Endothelial cell of umbilical vein (primary cell): ENCODE results near the gene FMN1.

Experiments used
- EZH2 ChIP-seq: IDR thresholded peaks from 2 replicates; pipeline ENCODE4 v1.6.1; 2012; ENCODE audit warnings: borderline replicate concordance, low read depth, mild to moderate bottlenecking, moderate library complexity, low read length, inconsistent platforms; ENCODE audit not compliant: severe bottlenecking
- FOS ChIP-seq: IDR thresholded peaks from 2 replicates; pipeline ENCODE4 v1.6.1; 2011; ENCODE audit warnings: mild to moderate bottlenecking, low read length, moderate library complexity, borderline replicate concordance; ENCODE audit not compliant: insufficient read depth
- JUN ChIP-seq: IDR thresholded peaks from 2 replicates; pipeline ENCODE4 v1.6.1; 2011; ENCODE audit warnings: borderline replicate concordance, low read depth; ENCODE audit not compliant: insufficient read length, insufficient read depth
- MYC ChIP-seq: IDR thresholded peaks from one replicate; pipeline ENCODE4 v1.6.1; 2011; ENCODE audit warnings: mild to moderate bottlenecking, low read depth, low read length
- POLR2A ChIP-seq: IDR thresholded peaks from 2 replicates; pipeline ENCODE4 v1.6.1; 2012; ENCODE audit warnings: low read depth, mild to moderate bottlenecking, control low read depth, low read length
- POLR2AphosphoS5 ChIP-seq: IDR thresholded peaks from 2 replicates; pipeline ENCODE4 v1.6.1; 2012; ENCODE audit warnings: low read depth, mild to moderate bottlenecking, control low read depth, low read length, moderate library complexity; ENCODE audit not compliant: insufficient read depth
- TF ChIP-seq, protein P1 (sequence below), 2 donors: IDR thresholded peaks; 1 replicate in 1 of 2; 2 replicates in 1 of 2; pipeline ENCODE4 v1.5.1; 2011; ENCODE audit warnings: low read length in 2 of 2, mild to moderate bottlenecking in 2 of 2, moderate library complexity in 2 of 2, control low read depth in 1 of 2, inconsistent platforms in 1 of 2, low read depth in 1 of 2; ENCODE audit not compliant: insufficient read depth in 1 of 2; ENCODE audit errors: extremely low read depth in 1 of 2

DNA sequence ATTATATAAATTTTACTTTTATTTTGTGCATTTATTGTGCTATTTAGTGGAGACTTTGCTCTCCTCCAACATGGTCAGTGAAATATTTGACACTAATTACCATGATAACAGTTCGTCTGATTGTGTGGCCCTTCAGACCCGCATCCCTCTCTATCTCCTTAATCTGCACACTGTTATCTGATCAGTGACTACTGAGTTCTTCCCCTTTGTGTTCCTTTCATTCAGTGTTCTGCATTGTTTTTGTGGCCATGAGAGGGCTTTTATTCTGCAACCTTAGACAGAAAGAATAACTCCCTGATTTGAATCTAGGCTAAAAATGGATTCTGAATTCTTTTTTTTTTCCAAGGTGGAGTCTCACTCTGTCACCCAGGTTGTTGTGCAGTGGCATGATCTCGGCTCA is 11.9 kb upstream of the FMN1 start:
- no peak for TF ChIP-seq POLR2A
- TF ChIP-seq, protein P1, sequence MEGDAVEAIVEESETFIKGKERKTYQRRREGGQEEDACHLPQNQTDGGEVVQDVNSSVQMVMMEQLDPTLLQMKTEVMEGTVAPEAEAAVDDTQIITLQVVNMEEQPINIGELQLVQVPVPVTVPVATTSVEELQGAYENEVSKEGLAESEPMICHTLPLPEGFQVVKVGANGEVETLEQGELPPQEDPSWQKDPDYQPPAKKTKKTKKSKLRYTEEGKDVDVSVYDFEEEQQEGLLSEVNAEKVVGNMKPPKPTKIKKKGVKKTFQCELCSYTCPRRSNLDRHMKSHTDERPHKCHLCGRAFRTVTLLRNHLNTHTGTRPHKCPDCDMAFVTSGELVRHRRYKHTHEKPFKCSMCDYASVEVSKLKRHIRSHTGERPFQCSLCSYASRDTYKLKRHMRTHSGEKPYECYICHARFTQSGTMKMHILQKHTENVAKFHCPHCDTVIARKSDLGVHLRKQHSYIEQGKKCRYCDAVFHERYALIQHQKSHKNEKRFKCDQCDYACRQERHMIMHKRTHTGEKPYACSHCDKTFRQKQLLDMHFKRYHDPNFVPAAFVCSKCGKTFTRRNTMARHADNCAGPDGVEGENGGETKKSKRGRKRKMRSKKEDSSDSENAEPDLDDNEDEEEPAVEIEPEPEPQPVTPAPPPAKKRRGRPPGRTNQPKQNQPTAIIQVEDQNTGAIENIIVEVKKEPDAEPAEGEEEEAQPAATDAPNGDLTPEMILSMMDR (IDR thresholded peaks at IDR 0.05; ENCODE audit: extremely low read depth in 1 of 2, insufficient read depth in 1 of 2, low read depth in 1 of 2, low read length in 2 of 2): no peak
- TF ChIP-seq EZH2: no peak
- no peak for TF ChIP-seq MYC
- TF ChIP-seq POLR2AphosphoS5: no peak
- TF ChIP-seq FOS: no peak
- no peak for TF ChIP-seq JUN
